HEK293T (cell line): ENCODE results near the gene MTMR1.

ENCODE experiments used
- FOXM1 ChIP-seq: fragments of 450-650 bp; IDR thresholded peaks from 2 replicates; pipeline ENCODE4 v1.6.1; 2017; ENCODE audit warnings: mild to moderate bottlenecking, borderline replicate concordance
- HDGF ChIP-seq: fragments of 450-650 bp; IDR thresholded peaks from 2 replicates; pipeline ENCODE4 v1.6.1; 2017; ENCODE audit warnings: antibody characterized with exemption, borderline replicate concordance
- NFRKB ChIP-seq: fragments of 450-650 bp; IDR thresholded peaks from 2 replicates; pipeline ENCODE4 v1.6.1; 2016; ENCODE audit warnings: mild to moderate bottlenecking, moderate library complexity

DNA sequence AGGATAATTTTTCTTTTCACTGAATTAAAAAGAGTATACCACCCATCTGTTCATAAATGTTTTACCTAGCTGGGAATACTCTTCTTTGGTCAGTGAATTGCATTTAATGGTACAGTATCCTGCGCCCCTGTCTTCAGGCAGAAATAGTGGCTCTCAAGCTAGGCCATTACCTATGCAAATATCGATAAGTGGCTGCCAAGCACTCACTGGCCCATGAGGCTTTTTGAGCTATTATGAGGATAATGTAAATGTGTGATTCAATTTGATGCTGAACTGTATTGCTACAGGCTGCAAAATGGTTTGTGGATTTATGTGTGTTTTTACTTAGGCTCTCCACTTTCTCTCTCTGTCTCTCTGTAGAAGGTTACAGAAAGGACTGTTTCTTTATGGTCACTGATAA lies 30.1 kb upstream of the MTMR1 start:
- TF ChIP-seq NFRKB, result no peak
- no peak for TF ChIP-seq FOXM1
- TF ChIP-seq HDGF, result no peak
